Panc1 (cell line): ENCODE measurements around the gene IL32. TPM values are rescaled to one million over a fixed set of nuclear protein-coding genes. Genes with fewer than 3 reads are reported as not detected.

Experiments used
- ATAC-seq: fragments of 200-7000 bp; cut with Tn5 transposase; 2 replicates; pipeline ENCODE4 v1.9.1; 2020; ENCODE audit warnings: mild to moderate bottlenecking, moderate library complexity
- BruUV-seq: library from RNA; stranded (reverse); fragments of 400-500 nt; replicated peaks from 2 replicates; lab custom pipeline; 2021; lab: Mats Ljungman, UMichigan
- CTCF ChIA-PET: fragments of 300-600 bp; sonication (Branson Sonifier 250); formaldehyde crosslinking; loops from one replicate; lab custom pipeline; 2022; ENCODE audit warnings: antibody characterized with exemption; lab: Charles Lee
- POLR2A ChIA-PET: fragments of 300-600 bp; sonication (Branson Sonifier 250); formaldehyde crosslinking; loops from one replicate; lab custom pipeline; 2022; ENCODE audit warnings: antibody characterized with exemption; lab: Charles Lee
- DNase-seq: peaks from one replicate; pipeline ENCODE4 v3.0.0-alpha.2; 2010; ENCODE audit warnings: low read depth, low spot score
- H3K27ac ChIP-seq: 2 replicates; pipeline ENCODE4 v1.5.1; 2011; ENCODE audit warnings: mild to moderate bottlenecking, low read length, inconsistent platforms
- H3K27me3 ChIP-seq: fragments of 200-500 bp; sonication (Bioruptor generic); 2 replicates; pipeline ENCODE4 v1.6.0; 2014; ENCODE audit warnings: low read length, inconsistent platforms; ENCODE audit not compliant: control insufficient read depth, insufficient read depth
- H3K36me3 ChIP-seq: fragments of 200-500 bp; sonication (Bioruptor generic); 2 replicates; pipeline ENCODE4 v1.5.1; 2014; ENCODE audit warnings: inconsistent platforms, mild to moderate bottlenecking, low read length, moderate library complexity; ENCODE audit not compliant: control insufficient read depth, insufficient read depth
- H3K4me1 ChIP-seq: 2 replicates; pipeline ENCODE4 v1.5.1; 2011; ENCODE audit warnings: inconsistent platforms, mild to moderate bottlenecking, low read length, moderate library complexity; ENCODE audit not compliant: control insufficient read depth, insufficient read depth
- H3K4me3 ChIP-seq, 2 experiments: 2 replicates each; pipeline ENCODE4 v1.5.1; 2011 to 2012; ENCODE audit warnings: low read depth in 2 of 2, low read length in 2 of 2, mild to moderate bottlenecking in 2 of 2, inconsistent platforms in 1 of 2, moderate library complexity in 1 of 2
- H3K9me3 ChIP-seq: fragments of 200-500 bp; sonication (Bioruptor generic); 2 replicates; pipeline ENCODE4 v1.5.1; 2014; ENCODE audit warnings: low read depth, mild to moderate bottlenecking, inconsistent platforms, low read length, moderate library complexity; ENCODE audit not compliant: control insufficient read depth, insufficient read depth
- POLR2AphosphoS5 ChIP-seq: IDR thresholded peaks from 2 replicates; pipeline ENCODE4 v1.6.1; 2012; ENCODE audit warnings: mild to moderate bottlenecking, low read depth, low read length, moderate library complexity
- SIN3A ChIP-seq: IDR thresholded peaks from 2 replicates; pipeline ENCODE4 v1.6.1; 2012; ENCODE audit warnings: low read depth, mild to moderate bottlenecking, low read length, moderate library complexity, borderline replicate concordance; ENCODE audit not compliant: insufficient read depth
- TCF7L2 ChIP-seq: IDR thresholded peaks from 2 replicates; pipeline ENCODE4 v1.6.1; 2011; ENCODE audit warnings: mild to moderate bottlenecking, low read depth, low read length, inconsistent platforms
- in situ Hi-C: cut with HindIII; loops from 2 replicates; pipeline ENCODE4 v1.10.0; 2016; ENCODE audit warnings: low sequenced_read_pairs, low pct_unique_long_range_greater_than_20kb
- intact Hi-C: fragments of 100-400 bp; cut with micrococcal nuclease; formaldehyde crosslinking; loops from one replicate; pipeline ENCODE4 v1.10.0; 2022; ENCODE audit not compliant: unreplicated experiment
- total RNA-seq: library from RNA; stranded (reverse); gene quantifications from one replicate; pipeline ENCODE4 v1.2.1, GENCODE V29; 2021; ENCODE audit not compliant: unreplicated experiment
- TF ChIP-seq, protein P1 (sequence below), 2 experiments: IDR thresholded peaks; 2 replicates each; pipeline ENCODE4 v1.6.1; 2011 to 2012; ENCODE audit warnings: low read depth in 2 of 2, control low read depth in 1 of 2, low read length in 1 of 2, mild to moderate bottlenecking in 1 of 2, moderate library complexity in 1 of 2; ENCODE audit not compliant: insufficient read depth in 1 of 2
- TF ChIP-seq, protein P2 (sequence below): fragments of 450-650 bp; IDR thresholded peaks from 2 replicates; pipeline ENCODE4 v1.5.1; 2017; ENCODE audit warnings: mild to moderate bottlenecking

The IL32 gene
- total RNA-seq, 1 experiment from 2014 or later: 17.1 TPM

DNA sequence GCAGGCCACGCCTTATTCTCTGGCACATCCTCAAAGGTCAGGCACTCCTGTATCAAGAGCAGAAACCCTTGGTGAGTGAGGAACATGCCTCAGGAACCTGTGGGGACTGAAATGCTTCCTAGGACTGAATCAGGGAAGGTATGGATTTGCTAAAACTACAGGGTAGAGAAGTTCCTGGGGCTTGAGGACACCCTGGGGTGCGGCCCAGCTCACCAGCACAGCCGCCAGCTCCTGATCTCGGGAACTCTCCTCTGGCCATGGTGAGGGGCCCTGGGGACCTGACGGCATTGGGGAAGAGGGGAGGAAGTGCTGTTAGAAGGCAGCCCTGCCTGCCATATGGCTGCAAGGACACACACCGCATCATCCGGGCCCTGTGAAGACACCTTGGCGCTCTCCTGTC, 26.1 kb downstream of the IL32 start:
- Histone ChIP-seq H3K27me3 (no peaks in the 10 kb centered on the region), H3K4me3 (no peak overlapping the region), H3K9me3 (no peaks in the 10 kb centered on the region), H3K27ac (no peak overlapping the region), H3K36me3 (no peaks in the 10 kb centered on the region), H3K4me1 (no peaks in the 10 kb centered on the region)
- intact Hi-C loops: no loop called here
- TF ChIP-seq POLR2AphosphoS5 (no peak), SIN3A (no peak), TCF7L2 (no peak)
- TF ChIP-seq, protein P1, sequence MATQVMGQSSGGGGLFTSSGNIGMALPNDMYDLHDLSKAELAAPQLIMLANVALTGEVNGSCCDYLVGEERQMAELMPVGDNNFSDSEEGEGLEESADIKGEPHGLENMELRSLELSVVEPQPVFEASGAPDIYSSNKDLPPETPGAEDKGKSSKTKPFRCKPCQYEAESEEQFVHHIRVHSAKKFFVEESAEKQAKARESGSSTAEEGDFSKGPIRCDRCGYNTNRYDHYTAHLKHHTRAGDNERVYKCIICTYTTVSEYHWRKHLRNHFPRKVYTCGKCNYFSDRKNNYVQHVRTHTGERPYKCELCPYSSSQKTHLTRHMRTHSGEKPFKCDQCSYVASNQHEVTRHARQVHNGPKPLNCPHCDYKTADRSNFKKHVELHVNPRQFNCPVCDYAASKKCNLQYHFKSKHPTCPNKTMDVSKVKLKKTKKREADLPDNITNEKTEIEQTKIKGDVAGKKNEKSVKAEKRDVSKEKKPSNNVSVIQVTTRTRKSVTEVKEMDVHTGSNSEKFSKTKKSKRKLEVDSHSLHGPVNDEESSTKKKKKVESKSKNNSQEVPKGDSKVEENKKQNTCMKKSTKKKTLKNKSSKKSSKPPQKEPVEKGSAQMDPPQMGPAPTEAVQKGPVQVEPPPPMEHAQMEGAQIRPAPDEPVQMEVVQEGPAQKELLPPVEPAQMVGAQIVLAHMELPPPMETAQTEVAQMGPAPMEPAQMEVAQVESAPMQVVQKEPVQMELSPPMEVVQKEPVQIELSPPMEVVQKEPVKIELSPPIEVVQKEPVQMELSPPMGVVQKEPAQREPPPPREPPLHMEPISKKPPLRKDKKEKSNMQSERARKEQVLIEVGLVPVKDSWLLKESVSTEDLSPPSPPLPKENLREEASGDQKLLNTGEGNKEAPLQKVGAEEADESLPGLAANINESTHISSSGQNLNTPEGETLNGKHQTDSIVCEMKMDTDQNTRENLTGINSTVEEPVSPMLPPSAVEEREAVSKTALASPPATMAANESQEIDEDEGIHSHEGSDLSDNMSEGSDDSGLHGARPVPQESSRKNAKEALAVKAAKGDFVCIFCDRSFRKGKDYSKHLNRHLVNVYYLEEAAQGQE (IDR thresholded peaks at IDR 0.05; ENCODE audit: insufficient read depth in 1 of 2, low read depth in 2 of 2, low read length in 1 of 2): no peak
- TF ChIP-seq, protein P2, sequence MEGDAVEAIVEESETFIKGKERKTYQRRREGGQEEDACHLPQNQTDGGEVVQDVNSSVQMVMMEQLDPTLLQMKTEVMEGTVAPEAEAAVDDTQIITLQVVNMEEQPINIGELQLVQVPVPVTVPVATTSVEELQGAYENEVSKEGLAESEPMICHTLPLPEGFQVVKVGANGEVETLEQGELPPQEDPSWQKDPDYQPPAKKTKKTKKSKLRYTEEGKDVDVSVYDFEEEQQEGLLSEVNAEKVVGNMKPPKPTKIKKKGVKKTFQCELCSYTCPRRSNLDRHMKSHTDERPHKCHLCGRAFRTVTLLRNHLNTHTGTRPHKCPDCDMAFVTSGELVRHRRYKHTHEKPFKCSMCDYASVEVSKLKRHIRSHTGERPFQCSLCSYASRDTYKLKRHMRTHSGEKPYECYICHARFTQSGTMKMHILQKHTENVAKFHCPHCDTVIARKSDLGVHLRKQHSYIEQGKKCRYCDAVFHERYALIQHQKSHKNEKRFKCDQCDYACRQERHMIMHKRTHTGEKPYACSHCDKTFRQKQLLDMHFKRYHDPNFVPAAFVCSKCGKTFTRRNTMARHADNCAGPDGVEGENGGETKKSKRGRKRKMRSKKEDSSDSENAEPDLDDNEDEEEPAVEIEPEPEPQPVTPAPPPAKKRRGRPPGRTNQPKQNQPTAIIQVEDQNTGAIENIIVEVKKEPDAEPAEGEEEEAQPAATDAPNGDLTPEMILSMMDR: no peak
- ChIA-PET POLR2A (no interaction called here), CTCF (no interaction called here)
- DNase-seq (no peak), ATAC-seq (no peak)
- no TSS peak for BruUV-seq
- in situ Hi-C loops: no loop called here

DNA sequence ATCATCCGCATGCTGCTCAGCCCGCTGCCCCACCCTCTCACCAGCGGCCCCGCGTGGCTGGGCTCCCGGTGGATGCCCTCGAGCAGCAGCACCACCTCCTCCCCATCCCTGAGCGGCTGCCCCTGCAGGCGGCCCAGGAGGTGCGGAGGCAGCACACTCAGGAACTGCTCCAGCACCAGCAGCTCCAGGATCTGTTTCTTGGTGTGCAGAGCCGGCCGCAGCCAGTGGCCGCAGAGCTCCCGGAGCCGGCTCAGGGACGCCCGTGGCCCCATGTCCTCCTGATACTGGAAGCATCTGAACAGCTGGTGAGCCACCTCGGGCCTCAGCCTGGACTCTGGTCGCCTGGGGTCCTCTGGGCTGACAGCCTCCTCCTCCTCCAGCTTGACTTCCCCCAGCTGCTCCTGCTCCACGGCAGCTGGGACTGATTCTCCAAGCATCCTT, 27.1 kb downstream of the IL32 start:
- Histone ChIP-seq H3K27me3 (no peaks in the 10 kb centered on the region), H3K36me3 (no peaks in the 10 kb centered on the region), H3K27ac (no peak overlapping the region), H3K4me3 (no peak overlapping the region), H3K4me1 (no peaks in the 10 kb centered on the region), H3K9me3 (no peaks in the 10 kb centered on the region)
- in situ Hi-C loops (no loop called here), intact Hi-C loops (no loop called here)
- DNase-seq (no peak), ATAC-seq (no peak)
- CTCF ChIA-PET: no interaction called here
- TF ChIP-seq POLR2AphosphoS5 (no peak), TCF7L2 (no peak), SIN3A (no peak)
- TF ChIP-seq, protein P1 (IDR thresholded peaks at IDR 0.05; ENCODE audit: insufficient read depth in 1 of 2, low read depth in 2 of 2, low read length in 1 of 2): no peak
- TF ChIP-seq, protein P2: no peak
- BruUV-seq: no TSS peak
- POLR2A ChIA-PET: no interaction called here
